ENCODE results near the gene PCYOX1L. TPM values are rescaled to one million over a fixed set of nuclear protein-coding genes. Genes with fewer than 3 reads are reported as not detected.

Gene PCYOX1L, protein sequence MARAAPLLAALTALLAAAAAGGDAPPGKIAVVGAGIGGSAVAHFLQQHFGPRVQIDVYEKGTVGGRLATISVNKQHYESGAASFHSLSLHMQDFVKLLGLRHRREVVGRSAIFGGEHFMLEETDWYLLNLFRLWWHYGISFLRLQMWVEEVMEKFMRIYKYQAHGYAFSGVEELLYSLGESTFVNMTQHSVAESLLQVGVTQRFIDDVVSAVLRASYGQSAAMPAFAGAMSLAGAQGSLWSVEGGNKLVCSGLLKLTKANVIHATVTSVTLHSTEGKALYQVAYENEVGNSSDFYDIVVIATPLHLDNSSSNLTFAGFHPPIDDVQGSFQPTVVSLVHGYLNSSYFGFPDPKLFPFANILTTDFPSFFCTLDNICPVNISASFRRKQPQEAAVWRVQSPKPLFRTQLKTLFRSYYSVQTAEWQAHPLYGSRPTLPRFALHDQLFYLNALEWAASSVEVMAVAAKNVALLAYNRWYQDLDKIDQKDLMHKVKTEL
- total RNA-seq (2021) (7.4 and 8.3 TPM in 2 replicates), Bru-seq, nascent RNA (percentile 45 among the genes with signal in this experiment), BruChase-seq, experiment 1, labeled RNA remaining after a 2-hour chase (percentile 43 among the genes with signal in this experiment), BruChase-seq, experiment 2, labeled RNA remaining after a 6-hour chase (percentile 56 among the genes with signal in this experiment)
- long read RNA-seq, transcript PCYOX1L-201 (6 exons, 2,546 nt) = major isoform, 11 of 11 reads
- long read RNA-seq, partial matches to known transcripts = 0 of 11 reads
- long read RNA-seq, other reads (novel, unspliced or antisense) = 0 of 11 reads

- POLR2A ChIA-PET (ENCODE audit: unreplicated experiment) = interaction anchor here (0.5 to 1.3 kb wide), 10 partner anchors 10 to 384 kb away, joined by 3 to 8 read pairs (median 6); no protein-coding TSS in a partner anchor
- Histone ChIP-seq H3K79me2 (ENCODE audit: low read depth) (no peaks in the 10 kb centered on the region), H3K27me3 (ENCODE audit: insufficient read depth, low read depth) (no peaks in the 10 kb centered on the region), H3K4me3 (peak within 1 kb of the TSS; percentile 86), H3K9me3 (ENCODE audit: insufficient read depth, low read depth) (no peaks in the 10 kb centered on the region), H3F3A (ENCODE audit: insufficient read depth, low read depth) (peaks cover 44% of the 10 kb centered on the region), H3K36me3 (ENCODE audit: low read depth) (peaks cover 5% of the 10 kb centered on the region), H3K27ac (no peak within 1 kb of the TSS), H3K9me2 (ENCODE audit: insufficient read depth) (no peaks in the 10 kb centered on the region), H4K20me1 (ENCODE audit: insufficient read depth) (peaks cover 14% of the 10 kb centered on the region; the same call in 1 of the 2 replicates), H3K4me1 (replicated peaks; ENCODE audit: insufficient read depth) (peaks cover 14% of the 10 kb centered on the region; the same call in 1 of the 2 replicates), H2AFZ (peak within 1 kb of the TSS; percentile 97), H3K4me2 (peak within 1 kb of the TSS; percentile 95)
- no TSS peak for BruUV-seq (replicated peaks)
- intact Hi-C loops (cut with micrococcal nuclease; ENCODE audit: unreplicated experiment) = loop anchor here (5.0 kb wide), 1 partner anchor 35 kb away; no protein-coding TSS in a partner anchor
- TF ChIP-seq CTCF (conservative IDR thresholded peaks at IDR 0.05) (no peak), EZH2 (IDR thresholded peaks at IDR 0.05; ENCODE audit: low read depth) (no peak)
- CTCF ChIA-PET = interaction anchor here (0.6 to 1.7 kb wide), 9 partner anchors 9 to 930 kb away, joined by 3 to 12 read pairs (median 4); no protein-coding TSS in a partner anchor
- DNase-seq = peak; percentile 88 to 96
Measured at GRCh38 chr5:149357370-149358293, at the start of gene PCYOX1L. TSS of gene PCYOX1L (plus strand) at chr5:149358046. CDS start at chr5:149358069, 23 bp downstream.

DNA sequence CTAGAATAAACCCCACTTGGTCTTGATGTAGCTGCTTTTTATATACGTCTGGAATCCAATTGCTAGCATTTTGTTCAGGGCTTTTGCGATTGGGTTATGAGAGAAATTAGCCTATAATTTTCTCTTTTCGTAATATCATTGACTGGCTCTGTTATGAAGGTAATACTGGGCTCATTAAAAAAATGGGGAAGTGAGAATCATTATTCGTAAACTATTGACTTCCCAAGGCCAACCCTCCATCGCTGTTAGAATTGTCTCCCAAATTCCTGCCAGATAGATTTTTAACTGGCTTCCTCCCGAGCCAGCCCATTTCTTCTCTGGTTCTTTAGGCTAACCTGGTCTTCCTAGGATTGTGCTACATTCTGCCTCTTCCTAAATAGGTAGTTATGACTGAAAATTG is 48.5 kb upstream of the PCYOX1L start:
- no peaks in the 10 kb centered on the region for H3K27me3 ChIP-seq (ENCODE audit: insufficient read depth, low read depth)
- H3K4me1 ChIP-seq (replicated peaks; ENCODE audit: insufficient read depth) = no peaks in the 10 kb centered on the region
- no peak overlapping the region for H3K4me3 ChIP-seq
- H3K36me3 ChIP-seq (ENCODE audit: low read depth) = no peaks in the 10 kb centered on the region
- intact Hi-C loops (cut with micrococcal nuclease; ENCODE audit: unreplicated experiment) = no loop called here
- 0 out of 2 replicates have a peak, but pooled peaks cover under 1% of the 10 kb centered on the region for H3F3A ChIP-seq (ENCODE audit: insufficient read depth, low read depth)
- no TSS peak for BruUV-seq (replicated peaks)
- DNase-seq = no peak
- no peaks in the 10 kb centered on the region for H3K9me3 ChIP-seq (ENCODE audit: insufficient read depth, low read depth)
- H3K4me2 ChIP-seq = no peak overlapping the region
- CTCF ChIA-PET = interaction anchor here (0.7 kb wide), 1 partner anchor 70 kb away, joined by 7 read pairs; the partner anchor contains the start of gene IL17B
- no peaks in the 10 kb centered on the region for H4K20me1 ChIP-seq (ENCODE audit: insufficient read depth)
- no peaks in the 10 kb centered on the region for H3K9me2 ChIP-seq (ENCODE audit: insufficient read depth)
- no peak overlapping the region for H3K27ac ChIP-seq
- no peak overlapping the region for H2AFZ ChIP-seq
- no peak for TF ChIP-seq CTCF (conservative IDR thresholded peaks at IDR 0.05)
- no peak for TF ChIP-seq EZH2 (IDR thresholded peaks at IDR 0.05; ENCODE audit: low read depth)
- POLR2A ChIA-PET (ENCODE audit: unreplicated experiment) = interaction anchor here (0.7 kb wide), 1 partner anchor 863 kb away, joined by 6 read pairs; no protein-coding TSS in a partner anchor
- H3K79me2 ChIP-seq (ENCODE audit: low read depth) = no peaks in the 10 kb centered on the region

Measured in PC-9 (cell line).